ENCODE data around the gene CBFA2T3.
A peak's percentile ranks its signal among the peaks of the same experiment; 100 is the strongest.

Gene CBFA2T3

DNA sequence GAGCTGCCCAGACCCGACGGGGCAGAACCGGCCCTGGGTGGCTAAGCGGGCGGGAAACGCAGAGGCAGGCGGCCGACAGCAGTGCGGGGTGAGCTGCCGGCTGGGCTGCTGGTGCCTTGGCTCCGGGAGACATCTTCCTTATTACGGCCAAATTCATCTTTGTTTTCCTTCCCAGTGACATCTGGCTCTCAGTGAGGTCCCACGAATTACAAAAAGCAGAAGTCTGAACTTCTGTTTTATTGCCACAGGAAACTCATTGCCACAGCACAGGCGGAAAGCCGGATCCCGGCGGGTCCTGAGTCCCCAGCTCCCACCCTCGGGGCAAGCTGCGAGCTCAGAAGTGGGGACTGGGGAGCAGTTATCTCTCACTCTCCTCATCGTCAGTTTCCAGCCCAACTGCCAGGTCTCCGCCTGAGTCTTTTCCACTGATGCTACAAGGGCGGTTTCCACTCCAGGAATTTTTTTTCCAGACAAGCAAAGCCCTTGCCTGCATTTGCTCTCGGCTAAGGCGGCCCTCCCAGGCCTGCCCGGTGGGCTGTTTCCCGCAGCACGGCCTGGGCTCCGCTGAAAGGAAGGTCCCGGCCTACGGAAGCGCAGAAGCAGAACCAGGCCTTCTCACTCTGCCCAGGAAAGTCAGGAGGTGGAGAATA lies 40.3 kb downstream of the CBFA2T3 start:
- no peak for DNase-seq

DNA sequence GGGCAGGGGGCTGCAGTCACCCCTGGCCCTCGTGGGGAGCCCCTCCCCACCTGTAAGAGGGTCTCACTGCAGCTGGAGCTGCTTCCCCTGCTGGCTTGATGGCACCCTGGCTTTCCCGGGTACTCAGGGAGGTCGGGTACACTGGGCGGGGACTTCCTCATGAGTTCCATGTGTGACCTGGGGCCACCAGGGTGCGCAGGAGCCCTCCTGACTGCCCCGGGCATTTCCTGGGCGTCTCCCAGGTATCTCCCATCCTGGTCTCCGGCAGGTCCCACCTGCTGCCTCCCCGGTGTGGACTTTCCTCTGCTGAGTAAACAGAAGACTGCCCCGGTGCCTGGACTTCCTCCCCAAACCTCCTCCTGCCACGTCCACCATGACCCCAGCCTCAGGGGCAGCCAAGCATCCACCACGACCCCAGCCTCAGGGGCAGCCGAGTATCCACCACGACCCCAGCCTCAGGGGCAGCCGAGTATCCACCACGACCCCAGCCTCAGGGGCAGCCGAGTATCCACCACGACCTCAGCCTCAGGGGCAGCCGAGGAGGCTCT lies 40.9 kb downstream of the CBFA2T3 start:
- DNase-seq, result no peak

DNA sequence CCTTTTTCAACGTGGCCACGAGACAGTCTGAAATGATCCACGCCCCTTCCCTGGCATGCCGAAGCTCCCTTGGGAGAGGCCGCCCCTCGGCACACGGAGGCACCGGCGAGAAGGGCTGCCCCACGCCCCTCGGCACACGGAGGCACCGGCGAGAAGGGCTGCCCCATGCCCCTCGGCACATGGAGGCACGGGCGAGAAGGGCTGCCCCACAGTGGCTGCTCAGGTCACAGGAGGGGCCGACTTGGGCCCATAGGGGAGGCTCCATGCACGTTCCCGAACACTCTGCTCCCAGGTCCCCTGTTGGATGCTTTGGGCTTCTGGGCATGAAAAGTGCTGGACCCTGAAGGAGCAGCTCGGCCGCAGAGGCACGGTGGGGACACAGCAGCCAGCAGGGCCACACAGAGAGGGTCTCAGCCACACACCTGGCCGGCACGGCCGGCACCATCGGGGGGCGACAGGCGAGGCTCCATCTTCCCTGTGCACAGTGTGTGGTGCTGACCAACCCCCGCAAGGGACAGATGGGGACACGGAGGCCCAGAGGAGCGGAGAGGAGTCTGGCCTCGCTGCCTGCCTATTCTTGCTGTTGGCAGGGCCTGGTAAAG lies 42.8 kb downstream of the CBFA2T3 start:
- DNase-seq, result no peak

DNA sequence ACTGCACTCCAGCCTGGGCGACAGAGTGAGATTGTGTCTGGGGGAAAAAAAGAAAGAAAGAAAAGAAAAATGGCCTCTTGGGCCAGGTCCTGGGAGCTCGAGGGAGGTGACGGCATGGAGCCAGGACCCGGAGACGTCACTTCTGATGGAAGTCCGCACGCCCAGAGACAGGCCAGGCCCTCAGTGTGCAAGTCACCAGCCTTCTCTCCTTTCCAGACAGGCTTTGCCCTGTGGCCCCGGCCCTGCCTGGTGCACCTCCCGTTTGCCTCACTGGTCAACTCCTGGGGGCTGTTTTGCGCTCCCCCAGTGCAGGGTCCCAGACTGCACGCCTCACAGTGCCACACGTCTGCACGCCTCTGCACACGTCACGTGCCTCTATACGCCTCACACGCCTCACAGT lies 44.1 kb downstream of the CBFA2T3 start:
- no peak for DNase-seq

DNA sequence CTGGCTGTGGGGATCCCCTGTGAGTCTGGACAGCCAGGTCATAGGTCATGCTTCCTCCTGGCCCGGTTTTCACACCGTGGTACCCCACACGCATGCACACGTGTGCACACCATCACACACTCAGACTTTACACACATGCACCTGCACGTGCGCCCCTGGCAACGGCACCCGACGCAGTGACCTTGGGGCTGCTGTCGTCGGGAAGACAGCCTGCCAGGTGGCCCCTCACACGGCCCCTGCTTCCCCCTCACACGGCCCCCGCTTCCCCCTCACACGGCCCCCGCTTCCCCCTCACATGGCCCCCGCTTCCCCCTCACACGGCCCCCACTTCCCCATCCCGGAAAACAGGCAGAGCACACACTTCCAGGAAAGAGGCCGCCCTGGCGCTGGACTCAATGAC lies 45.1 kb downstream of the CBFA2T3 start:
- no peak for DNase-seq

DNA sequence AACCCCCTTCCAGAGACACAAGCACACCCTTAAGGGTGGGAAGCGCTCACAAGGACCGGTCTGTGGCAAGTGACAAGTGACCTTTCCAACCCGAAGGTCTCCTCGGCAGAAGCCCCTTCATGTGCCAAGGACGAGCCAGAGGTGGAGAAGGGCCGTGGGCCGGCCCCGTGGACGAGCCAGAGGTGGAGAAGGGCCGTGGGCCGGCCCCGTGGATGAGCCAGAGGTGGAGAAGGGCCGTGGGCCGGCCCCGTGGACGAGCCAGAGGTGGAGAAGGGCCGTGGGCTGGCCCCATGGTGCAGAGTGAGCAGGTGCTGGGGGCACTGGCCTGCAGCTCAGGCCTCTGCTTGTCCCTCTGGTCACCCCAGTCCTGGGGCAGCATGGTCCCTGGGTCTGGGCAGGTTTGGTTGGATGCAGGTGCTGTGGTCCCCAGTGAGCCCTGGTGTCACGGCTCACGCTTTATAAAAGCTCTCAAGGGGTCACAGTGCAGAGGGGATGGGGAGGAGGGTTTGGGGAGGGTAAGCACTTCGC lies 45.6 kb downstream of the CBFA2T3 start:
- no peak for DNase-seq

DNA sequence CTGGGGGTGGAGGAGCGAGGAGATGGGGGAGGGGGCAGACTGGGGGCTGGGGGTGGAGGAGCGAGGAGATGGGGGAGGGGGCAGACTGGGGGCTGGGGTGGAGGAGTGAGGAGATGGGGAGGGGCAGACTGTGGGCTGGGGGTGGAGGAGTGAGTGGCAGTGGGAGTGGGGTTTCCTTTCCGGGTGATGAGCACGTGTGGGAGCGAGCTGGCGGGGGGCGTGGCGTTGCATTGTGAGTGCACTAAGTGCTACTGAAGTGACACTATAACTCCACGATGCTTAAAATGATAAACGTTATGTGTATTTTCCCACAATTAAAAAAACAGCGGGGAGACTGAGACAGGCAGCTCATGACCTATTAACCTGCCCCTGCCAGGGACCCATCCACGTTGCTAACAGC lies 46.3 kb downstream of the CBFA2T3 start:
- DNase-seq, result no peak

DNA sequence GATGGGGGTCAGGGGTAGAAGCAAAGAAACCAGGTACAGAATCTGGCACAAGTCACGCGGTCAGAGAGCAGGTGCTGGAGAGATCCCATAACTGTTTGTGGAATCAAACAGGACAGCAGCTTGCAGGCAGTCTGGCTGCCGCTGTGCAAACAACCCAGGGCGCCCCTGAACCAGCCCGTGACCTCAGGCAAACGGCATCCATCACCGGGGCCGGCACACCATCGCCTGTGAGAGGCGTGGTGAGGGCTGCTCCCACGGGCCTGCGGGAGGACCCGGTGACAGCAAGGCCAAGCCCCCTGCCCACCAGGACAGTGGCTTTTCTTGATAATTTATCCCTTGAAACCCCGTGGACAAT lies 47.9 kb downstream of the CBFA2T3 start:
- DNase-seq, result no peak

DNA sequence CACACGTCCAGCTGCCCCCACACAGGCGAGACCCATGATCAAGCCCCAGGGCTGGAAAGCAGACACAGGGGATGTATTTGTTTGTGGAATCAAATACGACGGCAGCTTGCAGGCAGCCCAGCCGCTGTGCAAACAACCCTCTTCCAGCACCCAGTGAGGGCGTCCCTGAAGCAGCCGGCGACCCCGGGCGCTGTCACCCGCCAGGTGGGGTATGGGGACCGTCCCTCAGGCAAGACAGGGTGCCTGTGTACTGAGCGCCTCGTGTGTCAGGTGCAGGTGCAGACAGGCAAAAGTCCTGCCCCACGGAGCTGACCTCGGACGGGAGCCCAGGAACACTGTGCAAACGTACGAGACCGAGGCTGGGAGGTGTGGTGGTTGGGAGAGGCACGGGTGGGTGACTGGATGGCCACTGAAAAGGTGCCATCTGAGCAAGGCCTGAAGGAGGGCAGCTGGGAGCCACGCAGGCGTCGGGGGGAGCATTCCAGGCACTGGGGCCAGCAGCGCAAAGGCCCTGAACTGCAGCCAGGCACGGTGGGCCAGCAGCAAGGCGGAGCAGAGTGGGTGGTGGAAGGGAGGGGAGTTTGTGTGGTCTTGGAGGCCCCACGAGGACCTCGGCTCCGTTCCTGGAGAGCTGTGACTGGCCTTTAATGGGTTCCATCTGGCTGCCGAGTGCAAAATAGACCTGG lies 48.5 kb downstream of the CBFA2T3 start:
- DNase-seq, result peak; percentile 27

DNA sequence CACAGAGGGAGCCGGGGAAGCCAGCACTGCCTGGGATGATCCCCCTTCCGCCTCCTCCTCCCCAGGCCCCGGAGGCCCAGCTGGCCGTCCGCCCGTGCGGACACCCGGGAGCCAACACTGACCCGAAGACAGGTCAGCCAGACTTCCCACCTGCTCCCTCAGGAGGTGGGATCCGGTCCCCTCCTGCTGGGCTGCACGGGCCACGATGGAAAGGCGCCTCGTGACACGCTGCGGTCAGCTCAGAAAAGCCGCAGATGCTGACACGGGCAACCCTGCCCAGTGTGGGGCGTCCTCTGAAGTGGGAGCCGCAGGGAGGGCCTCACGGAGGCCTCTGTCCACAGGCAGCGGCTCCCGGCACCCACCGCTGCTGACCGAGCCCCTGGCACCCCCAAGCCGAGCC lies 49.3 kb downstream of the CBFA2T3 start:
- no peak for DNase-seq

DNA sequence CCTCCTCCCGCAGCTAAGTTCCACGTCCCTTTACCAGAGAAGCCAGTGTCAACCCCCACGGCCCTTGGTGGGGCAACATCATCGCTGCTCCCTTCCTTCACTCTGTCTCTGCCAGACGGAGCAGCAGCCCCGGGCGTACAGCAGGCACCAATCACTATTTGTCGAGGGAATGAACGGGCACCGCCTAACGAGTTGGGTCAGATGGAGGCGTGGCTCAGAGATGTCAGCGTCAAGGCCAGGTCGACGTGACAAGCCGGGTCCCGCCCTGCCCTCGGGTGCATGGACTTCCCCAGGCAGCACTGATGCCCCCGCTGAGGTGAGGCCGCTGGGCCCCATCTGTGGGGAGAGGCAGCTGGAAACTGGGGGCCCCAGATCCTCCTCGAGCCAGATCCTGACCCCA lies 50.0 kb downstream of the CBFA2T3 start:
- DNase-seq, result no peak

DNA sequence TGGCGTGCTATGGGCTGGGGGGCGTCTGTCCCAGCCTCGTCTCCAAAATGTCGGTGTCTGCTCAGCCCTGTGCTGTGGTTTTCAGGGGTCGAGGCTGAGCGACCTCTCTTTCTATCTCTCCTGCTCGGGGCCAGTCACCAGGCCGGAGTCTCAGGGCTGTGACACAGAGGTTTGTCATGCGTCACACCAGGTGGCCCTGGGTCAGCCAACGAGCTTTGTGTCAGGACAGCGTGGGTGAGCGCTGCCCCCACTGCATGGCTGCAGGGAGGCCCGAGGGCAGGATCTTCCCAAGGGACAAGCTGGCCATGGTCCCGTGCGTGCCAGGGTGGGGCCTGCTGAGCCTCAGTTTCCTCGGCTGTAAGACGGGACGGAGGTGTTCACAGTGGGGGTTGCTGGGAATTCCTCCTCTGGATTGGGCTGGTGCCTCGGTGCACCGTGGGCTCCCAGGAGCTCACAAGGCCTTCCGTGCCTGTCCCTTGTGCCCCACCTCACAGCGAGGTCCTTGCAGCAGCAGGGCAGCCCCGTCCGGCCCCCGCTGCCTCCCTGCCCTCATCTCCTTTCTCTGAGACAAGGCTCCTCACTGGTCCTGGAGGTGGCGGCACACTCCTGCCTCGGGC lies 50.5 kb downstream of the CBFA2T3 start:
- DNase-seq, result no peak

DNA sequence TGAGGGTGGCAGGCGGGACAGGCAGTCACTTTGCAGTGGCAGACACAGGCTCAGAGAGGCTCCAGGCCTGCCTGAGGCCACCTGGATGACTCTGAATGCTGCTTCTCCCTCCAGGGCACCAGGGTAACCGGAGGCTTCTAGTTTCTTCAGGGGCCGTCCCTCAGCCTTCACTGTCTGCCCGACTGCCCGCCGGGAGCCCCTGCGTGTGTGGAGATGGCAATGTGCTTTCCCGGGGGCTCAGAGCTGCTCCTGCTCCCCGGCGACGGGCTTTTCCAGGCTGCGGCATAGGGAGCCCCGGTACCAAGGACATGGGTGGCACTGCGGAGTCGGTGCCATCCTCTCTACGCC lies 51.5 kb downstream of the CBFA2T3 start:
- no peak for DNase-seq

DNA sequence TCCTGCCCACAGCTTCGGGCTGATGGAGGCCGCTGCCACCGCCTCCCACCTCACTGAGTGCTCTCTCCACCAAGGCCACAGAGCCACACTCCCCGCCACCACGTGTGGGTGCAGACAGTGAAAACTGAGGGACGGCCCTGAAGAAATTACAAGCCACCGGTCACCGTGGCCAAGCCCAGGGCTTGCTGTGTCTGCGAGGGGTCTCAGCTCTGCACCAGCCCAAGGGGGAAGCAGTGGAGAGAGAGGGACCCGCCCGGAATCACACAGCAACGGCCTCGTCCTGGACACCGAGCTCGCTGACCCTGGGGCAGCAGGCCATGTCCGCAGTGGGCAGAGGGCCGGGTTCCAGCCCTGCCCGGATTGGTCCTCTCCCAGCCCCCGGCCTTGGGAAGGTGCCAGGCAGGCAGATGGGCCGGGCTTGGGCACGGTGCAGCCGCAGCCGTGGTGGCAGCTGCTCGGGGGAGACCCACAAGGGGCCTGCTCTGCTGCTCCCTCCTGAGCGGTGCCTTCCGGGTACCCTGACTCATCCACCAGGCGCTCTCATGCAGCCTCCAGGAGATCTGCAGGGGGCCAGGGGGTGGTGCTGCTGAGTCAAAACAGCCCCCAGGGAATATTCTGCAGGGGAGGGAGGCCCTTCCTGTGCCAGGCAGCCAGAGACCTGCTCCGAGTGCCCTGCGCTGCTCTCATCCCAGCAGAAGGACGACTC lies 52.0 kb downstream of the CBFA2T3 start:
- peak; percentile 82 for DNase-seq

DNA sequence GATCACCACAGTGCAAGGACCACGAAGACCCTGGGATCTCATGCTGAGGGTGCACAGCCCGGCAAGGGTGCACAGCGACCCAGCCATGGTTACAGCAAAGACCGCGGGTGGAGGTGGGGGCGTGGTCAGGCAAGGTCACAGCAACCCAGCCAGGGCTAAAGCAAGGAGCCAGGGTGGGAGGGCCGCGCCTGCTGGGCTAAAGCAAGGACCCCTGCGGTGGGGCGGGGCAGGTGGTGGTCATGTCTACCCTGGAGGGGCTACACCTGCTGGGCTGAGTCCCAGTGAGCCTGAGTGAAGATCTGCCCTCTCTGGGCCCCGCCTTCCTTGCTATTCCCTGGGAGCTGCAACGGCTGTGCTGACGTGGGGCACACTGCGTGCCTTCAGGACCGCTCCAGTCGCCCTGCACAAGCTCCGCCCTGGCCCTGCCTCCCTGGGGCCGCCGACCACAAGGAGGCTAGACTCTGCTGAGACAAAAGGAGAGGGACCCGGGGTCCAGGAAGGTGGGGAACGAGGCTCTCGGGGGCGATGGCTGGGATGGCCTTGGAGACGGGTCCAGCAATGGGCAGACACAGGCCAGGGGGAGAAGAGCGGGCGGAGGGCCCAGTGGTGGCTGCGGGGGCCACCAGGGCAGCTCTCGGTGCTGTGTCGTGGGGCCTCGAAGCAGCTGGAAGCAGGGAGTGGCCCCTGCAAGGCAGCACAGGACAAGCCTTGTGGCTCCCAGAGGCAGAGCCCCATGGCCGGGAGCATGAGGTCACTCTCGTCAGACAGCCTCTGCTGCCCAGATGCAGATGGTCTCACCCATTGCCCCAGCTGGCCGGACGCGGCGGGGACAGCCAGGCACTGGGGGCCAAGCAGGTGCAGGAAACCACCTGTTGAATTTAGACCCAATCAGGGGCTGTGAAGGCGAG lies 52.8 kb downstream of the CBFA2T3 start:
- DNase-seq, result no peak

DNA sequence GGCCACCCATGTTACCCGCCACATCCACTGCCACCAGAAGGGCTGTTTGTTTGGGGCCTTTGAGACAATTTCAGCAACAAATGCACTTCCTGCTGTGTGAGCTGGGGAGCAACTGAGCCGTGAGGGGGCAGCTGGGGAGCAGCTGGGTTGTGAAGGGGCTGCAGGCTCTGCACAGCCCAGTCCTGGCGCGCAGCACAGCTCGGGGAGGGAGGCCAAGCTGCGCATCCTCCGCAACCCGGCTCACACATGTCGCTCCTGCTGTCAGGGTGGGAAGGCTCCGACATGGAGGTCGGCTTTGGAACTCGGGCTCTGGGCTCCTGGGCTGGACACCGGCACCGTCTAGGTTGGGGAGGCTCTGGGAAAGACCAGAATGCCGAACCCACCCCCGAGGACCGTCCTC lies 53.6 kb downstream of the CBFA2T3 start:
- no peak for DNase-seq

DNA sequence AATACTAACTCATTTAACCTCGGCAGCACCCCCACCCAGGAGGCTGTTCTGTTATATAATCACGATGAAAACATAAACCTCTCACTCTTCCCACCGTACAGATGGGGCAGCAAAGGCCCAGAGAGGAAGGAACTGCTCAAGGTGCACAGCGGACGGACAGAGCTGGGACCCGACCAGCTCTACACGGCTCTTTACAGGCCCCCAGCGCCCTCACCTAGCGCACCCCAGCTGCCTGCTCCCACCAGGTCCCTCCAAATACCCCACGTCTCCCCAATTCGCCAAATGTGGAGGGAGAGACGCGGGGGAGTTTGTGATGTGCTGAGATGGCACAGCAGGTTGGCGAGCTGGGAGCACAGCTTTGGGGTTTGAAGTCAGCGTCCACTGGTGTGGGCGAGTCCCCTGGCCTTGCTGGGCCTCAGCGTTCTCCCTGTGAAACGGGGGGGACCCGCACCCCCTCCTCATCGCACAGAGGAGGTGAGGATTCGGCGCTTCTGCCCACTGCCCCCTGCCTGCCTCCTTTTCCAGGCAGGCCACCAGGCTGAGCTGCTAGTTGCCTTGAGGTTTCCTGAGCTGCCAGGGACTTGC lies 54.1 kb downstream of the CBFA2T3 start:
- no peak for DNase-seq

DNA sequence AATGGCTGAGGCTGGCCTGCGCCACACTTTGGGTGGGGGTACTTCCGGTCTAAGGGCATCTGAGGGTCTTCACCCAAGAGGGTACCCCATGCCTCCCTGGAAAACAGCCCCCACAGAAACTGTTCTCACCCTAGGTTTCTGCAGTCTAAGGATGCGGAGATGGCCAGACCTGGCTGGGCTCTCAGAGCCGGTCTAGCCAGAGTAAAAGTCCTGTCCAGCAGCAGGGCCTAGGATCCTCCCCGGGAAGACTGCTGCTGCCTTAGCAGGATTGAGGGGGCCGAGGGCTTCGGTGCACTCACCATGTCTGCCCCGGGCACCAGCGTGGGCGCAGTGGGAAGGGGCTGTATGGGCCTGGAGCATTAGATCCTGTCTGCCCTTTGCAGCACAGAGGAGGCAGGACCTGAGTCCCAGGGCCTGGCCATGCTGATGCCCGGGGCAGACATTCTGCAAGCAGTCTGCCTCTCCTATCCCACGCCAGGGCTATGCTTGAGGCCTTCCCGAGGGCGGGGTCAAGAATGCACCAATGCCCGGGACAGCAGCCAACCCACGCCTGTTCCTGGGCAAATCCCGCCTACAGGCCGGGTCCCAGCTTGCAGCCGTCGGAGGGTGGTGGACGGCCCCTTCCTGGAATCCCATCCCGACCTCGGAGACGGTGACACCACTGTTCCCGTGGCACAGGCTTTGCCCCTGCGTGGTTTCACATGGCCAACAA lies 54.7 kb downstream of the CBFA2T3 start:
- no peak for DNase-seq

DNA sequence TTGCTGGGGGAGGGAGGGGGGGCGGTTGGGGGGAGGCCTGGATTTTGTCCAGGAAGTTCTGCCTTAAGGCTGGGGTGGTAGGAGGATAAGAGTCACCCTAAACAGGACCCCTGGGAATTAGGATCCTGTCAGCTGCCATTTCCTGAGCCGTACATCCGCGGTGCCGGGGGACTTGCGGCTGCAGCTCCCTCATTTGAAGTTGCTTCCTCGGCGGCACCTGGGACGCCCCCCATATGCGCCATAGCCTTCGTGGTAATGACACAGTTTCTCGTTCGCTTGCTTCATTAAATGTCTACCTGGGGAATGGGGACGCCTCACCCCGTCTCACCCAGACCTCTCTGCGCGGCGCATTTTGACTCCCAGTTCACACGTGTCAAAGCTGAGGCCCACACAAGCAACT lies 55.4 kb downstream of the CBFA2T3 start:
- no peak for DNase-seq

DNA sequence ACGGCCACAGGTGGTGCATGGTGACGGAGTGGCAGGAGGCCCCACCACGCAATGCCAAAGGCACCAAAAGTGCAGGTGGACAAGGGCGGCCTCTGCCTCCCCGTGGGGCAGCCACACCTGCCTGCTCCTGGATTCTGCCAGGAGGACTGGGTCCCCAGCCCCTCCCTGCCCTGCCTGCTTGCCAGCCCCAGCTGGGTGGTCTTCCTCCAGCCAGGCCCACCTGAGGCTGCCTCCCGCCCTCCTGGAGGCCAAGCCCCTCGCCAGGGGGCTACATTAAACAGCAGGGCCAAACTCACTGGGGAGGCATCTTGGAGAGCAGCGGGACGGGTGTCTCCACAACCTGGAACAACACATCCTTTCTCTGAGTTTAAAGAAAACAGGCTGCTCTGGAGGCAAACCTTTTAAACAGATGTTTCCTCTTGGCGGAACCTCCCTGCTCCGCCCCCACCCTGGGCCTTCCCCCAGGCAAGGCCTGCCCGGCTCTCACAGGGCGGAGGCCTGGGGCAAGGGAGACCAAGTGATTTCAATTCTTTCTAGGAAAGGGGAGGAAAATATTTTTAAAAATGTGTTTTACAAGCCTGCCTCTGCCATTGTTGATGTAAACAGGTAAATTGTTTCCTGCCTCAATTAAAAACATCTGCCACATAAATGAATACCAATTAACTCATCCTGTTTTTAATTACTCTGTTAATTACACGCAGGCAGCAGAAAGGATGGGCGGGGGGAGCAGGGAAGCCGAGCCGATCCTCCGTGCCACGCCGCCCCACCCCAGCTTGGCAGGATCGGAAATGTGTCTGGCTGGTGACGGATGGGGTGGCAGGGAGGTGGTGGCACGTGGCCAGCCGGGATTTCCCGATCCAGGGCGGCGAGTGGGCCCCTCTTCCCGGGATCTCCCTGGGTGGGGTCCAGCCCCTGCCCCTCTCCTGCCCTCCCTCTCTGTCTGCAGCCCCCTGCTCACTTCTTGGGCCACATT lies 56.1 kb downstream of the CBFA2T3 start:
- DNase-seq, result no peak
